ENCODE data around the gene KCTD21. TPM values are rescaled to one million over a fixed set of nuclear protein-coding genes. Genes with fewer than 3 reads are reported as not detected.

The KCTD21 gene
- total and polyA plus RNA-seq, 10 of the 15 experiments (the other 5 are each of a cell fraction or from before 2014, with no cell fraction given), result 0.63 to 5.4 (median 3.6) TPM

- no peaks in the 10 kb centered on the region for H4K20me1 ChIP-seq (ENCODE audit: control insufficient read depth, insufficient read depth)
- no peak overlapping the region for H2AFZ ChIP-seq (ENCODE audit: control insufficient read depth, low read depth, low read length)
- H3K27ac ChIP-seq (ENCODE audit: control insufficient read depth, insufficient read depth), result no peak overlapping the region
- in situ Hi-C loops (cut with MboI), result no loop called here
- ChIA-PET POLR2A (no interaction called here), RAD21 (ENCODE audit: unreplicated experiment) (no interaction called here), SMC1A (ENCODE audit: uncharacterized antibody, unreplicated experiment) (no interaction called here), CTCF (no interaction called here)
- no peak overlapping the region for H3K4me3 ChIP-seq
- no peaks in the 10 kb centered on the region for H3K79me2 ChIP-seq (ENCODE audit: control insufficient read depth, insufficient read depth, low read length)
- WGBS (ENCODE audit: insufficient coverage, insufficient replicate concordance, low lambda C conversion rate, missing lambda C conversion rate), result 99% methylated on average over 39 of the region's 40 CpGs
- H3K4me2 ChIP-seq (ENCODE audit: control insufficient read depth, insufficient read depth), result no peak overlapping the region
- no peak for DNase-seq (ENCODE audit: low read depth, low spot score)
- H3K4me1 ChIP-seq (ENCODE audit: control insufficient read depth, insufficient read depth, low read length), result peaks cover 3% of the 10 kb centered on the region; the same call in 1 of the 2 replicates
- FAIRE-seq, result no peak
- no TSS peak for BruUV-seq (replicated peaks)
- TF ChIP-seq SRF (IDR thresholded peaks at IDR 0.05; ENCODE audit: low read depth in 2 of 2, low read length in 2 of 2), result no peak
- TF ChIP-seq IKZF1 (conservative IDR thresholded peaks at IDR 0.05), result no peak
- TF ChIP-seq STAT3 (IDR thresholded peaks at IDR 0.05; ENCODE audit: low read depth, low read length), result no peak
- TF ChIP-seq ZBED1 (IDR thresholded peaks at IDR 0.05; ENCODE audit: borderline replicate concordance), result no peak
- no peak for TF ChIP-seq ATF7 (IDR thresholded peaks at IDR 0.05; ENCODE audit: low read depth)
- no peak for TF ChIP-seq ZNF207 (IDR thresholded peaks at IDR 0.05; ENCODE audit: borderline replicate concordance)
- TF ChIP-seq GABPA (IDR thresholded peaks at IDR 0.05; ENCODE audit: low read depth), result no peak
- intact Hi-C loops (cut with micrococcal nuclease; ENCODE audit: unreplicated experiment), result no loop called here
- no peaks in the 10 kb centered on the region; a peak in 2 of 4 replicates for H3K36me3 ChIP-seq (ENCODE audit: control insufficient read depth in 2 of 2, insufficient read depth in 2 of 2, low read length in 1 of 2)
- H3K9ac ChIP-seq (ENCODE audit: control insufficient read depth, insufficient read depth, low read length), result no peak overlapping the region
- no peaks in the 10 kb centered on the region; the same call in 2 of the 3 replicates for H3K9me3 ChIP-seq (replicated peaks; ENCODE audit: control insufficient read depth, insufficient read depth, low read length)
- no peaks in the 10 kb centered on the region for H3K27me3 ChIP-seq (replicated peaks in 1 of 2; ENCODE audit: control insufficient read depth in 2 of 2, insufficient read depth in 2 of 2, low read length in 1 of 2)
- no peak for ATAC-seq
Observed at GRCh38 chr11:78196661-78197091, 8.2 kb upstream of the KCTD21 start.

GRCh38 chr11:78195917-78196560 lies 7.6 kb upstream of the KCTD21 start:
- Histone ChIP-seq H3K27ac (ENCODE audit: control insufficient read depth, insufficient read depth) (no peak overlapping the region), H3K9me3 (replicated peaks; ENCODE audit: control insufficient read depth, insufficient read depth, low read length) (no peaks in the 10 kb centered on the region; the same call in 2 of the 3 replicates), H4K20me1 (ENCODE audit: control insufficient read depth, insufficient read depth) (no peaks in the 10 kb centered on the region), H3K9ac (ENCODE audit: control insufficient read depth, insufficient read depth, low read length) (no peak overlapping the region), H3K4me3 (no peak overlapping the region), H2AFZ (ENCODE audit: control insufficient read depth, low read depth, low read length) (no peak overlapping the region), H3K36me3 (ENCODE audit: control insufficient read depth in 2 of 2, insufficient read depth in 2 of 2, low read length in 1 of 2) (no peaks in the 10 kb centered on the region; a peak in 2 of 4 replicates), H3K79me2 (ENCODE audit: control insufficient read depth, insufficient read depth, low read length) (no peaks in the 10 kb centered on the region), H3K4me1 (ENCODE audit: control insufficient read depth, insufficient read depth, low read length) (peaks cover 3% of the 10 kb centered on the region; the same call in 1 of the 2 replicates), H3K27me3 (replicated peaks in 1 of 2; ENCODE audit: control insufficient read depth in 2 of 2, insufficient read depth in 2 of 2, low read length in 1 of 2) (no peaks in the 10 kb centered on the region), H3K4me2 (ENCODE audit: control insufficient read depth, insufficient read depth) (no peak overlapping the region)
- WGBS (ENCODE audit: insufficient coverage, insufficient replicate concordance, low lambda C conversion rate, missing lambda C conversion rate), result 91% methylated on average over 37 of the region's 60 CpGs
- CTCF ChIA-PET, result interaction anchor here (0.9 kb wide), 1 partner anchor 32 kb away, joined by 3 read pairs; no protein-coding TSS in a partner anchor
- SMC1A ChIA-PET (ENCODE audit: uncharacterized antibody, unreplicated experiment), result no interaction called here
- intact Hi-C loops (cut with micrococcal nuclease; ENCODE audit: unreplicated experiment), result no loop called here
- no peak for DNase-seq (ENCODE audit: low read depth, low spot score)
- POLR2A ChIA-PET, result no interaction called here
- in situ Hi-C loops (cut with MboI), result no loop called here
- RAD21 ChIA-PET (ENCODE audit: unreplicated experiment), result no interaction called here
- no peak for FAIRE-seq
- BruUV-seq (replicated peaks), result no TSS peak
- no peak for ATAC-seq
- TF ChIP-seq ASH2L (IDR thresholded peaks at IDR 0.05; ENCODE audit: borderline replicate concordance, low read depth) (no peak), ZBTB11 (CRISPR knock-in tag; IDR thresholded peaks at IDR 0.05) (no peak), ZNF217 (IDR thresholded peaks at IDR 0.05) (no peak), SMARCA5 (IDR thresholded peaks at IDR 0.05) (no peak), YBX1 (IDR thresholded peaks at IDR 0.05) (no peak)

Data from GM12878 (cell line).